MM.1S (cell line): ENCODE data around the gene FAXDC2.
A peak's percentile ranks its signal among the peaks of the same experiment; 100 is the strongest.

ENCODE experiments used
- DNase-seq: peaks from one replicate; pipeline ENCODE4 v3.0.0-alpha.2; 2015
- H2AFZ ChIP-seq: fragments of 300-600 bp; sonication (generic); 2 replicates; pipeline ENCODE4 v1.6.0; 2016; ENCODE audit warnings: antibody characterized with exemption, low read length
- H3F3A ChIP-seq: fragments of 300-600 bp; sonication (generic); 2 replicates; pipeline ENCODE4 v1.6.1; 2016; ENCODE audit warnings: mild to moderate bottlenecking, antibody characterized with exemption, low read length, moderate library complexity, mixed read lengths; ENCODE audit not compliant: insufficient read depth
- H3K27ac ChIP-seq: fragments of 300-600 bp; sonication (generic); 2 replicates; pipeline ENCODE4 v1.5.1; 2016; ENCODE audit warnings: mild to moderate bottlenecking, low read length
- H3K27me3 ChIP-seq: fragments of 300-600 bp; sonication (generic); replicated peaks from 2 replicates; pipeline ENCODE4 v1.6.0; 2016; ENCODE audit warnings: low read length; ENCODE audit not compliant: insufficient read depth
- H3K36me3 ChIP-seq: fragments of 300-600 bp; sonication (generic); replicated peaks from 2 replicates; pipeline ENCODE4 v1.6.1; 2016; ENCODE audit warnings: mild to moderate bottlenecking, low read length, mixed read lengths; ENCODE audit not compliant: insufficient read depth
- H3K4me1 ChIP-seq: fragments of 300-600 bp; sonication (generic); 2 replicates; pipeline ENCODE4 v1.6.1; 2016; ENCODE audit warnings: low read length, mixed read lengths
- H3K4me2 ChIP-seq: fragments of 300-600 bp; sonication (generic); 2 replicates; pipeline ENCODE4 v1.6.0; 2016; ENCODE audit warnings: low read depth, low read length
- H3K4me3 ChIP-seq: fragments of 300-600 bp; sonication (generic); 2 replicates; pipeline ENCODE4 v1.5.1; 2016; ENCODE audit warnings: low read length, mixed read lengths
- H3K79me2 ChIP-seq: fragments of 300-600 bp; sonication (generic); 2 replicates; pipeline ENCODE4 v1.6.1; 2016; ENCODE audit warnings: mixed run types, low read length, mixed read lengths
- H3K9ac ChIP-seq: fragments of 300-600 bp; sonication (generic); 2 replicates; pipeline ENCODE4 v1.6.1; 2016; ENCODE audit warnings: low read length, mixed read lengths
- H3K9me2 ChIP-seq: fragments of 300-600 bp; sonication (generic); replicated peaks from 2 replicates; pipeline ENCODE4 v1.6.1; 2016; ENCODE audit warnings: mild to moderate bottlenecking, low read length, mixed read lengths; ENCODE audit not compliant: insufficient read depth
- H3K9me3 ChIP-seq: fragments of 300-600 bp; sonication (generic); replicated peaks from 2 replicates; pipeline ENCODE4 v1.6.1; 2016; ENCODE audit warnings: mild to moderate bottlenecking, low read length, mixed read lengths; ENCODE audit not compliant: insufficient read depth
- H4K20me1 ChIP-seq: fragments of 300-600 bp; sonication (generic); 2 replicates; pipeline ENCODE4 v1.6.1; 2016; ENCODE audit warnings: mild to moderate bottlenecking, low read length, moderate library complexity, mixed read lengths; ENCODE audit not compliant: insufficient read depth
- EZH2 ChIP-seq: fragments of 300-600 bp; sonication (generic); optimal IDR thresholded peaks from 2 replicates; pipeline ENCODE3; 2017; ENCODE audit warnings: low read depth, mild to moderate bottlenecking, antibody characterized with exemption, low read length, mixed read lengths
- EZH2phosphoT487 ChIP-seq: fragments of 300-600 bp; sonication (generic); IDR thresholded peaks from 2 replicates; pipeline ENCODE4 v1.6.1; 2018; ENCODE audit warnings: antibody characterized with exemption, low read length
- TF ChIP-seq, protein P1 (sequence below): fragments of 300-600 bp; sonication (generic); IDR thresholded peaks from 2 replicates; pipeline ENCODE4 v1.5.1; 2016; ENCODE audit warnings: antibody characterized with exemption, low read length, mixed read lengths

The FAXDC2 gene

DNA sequence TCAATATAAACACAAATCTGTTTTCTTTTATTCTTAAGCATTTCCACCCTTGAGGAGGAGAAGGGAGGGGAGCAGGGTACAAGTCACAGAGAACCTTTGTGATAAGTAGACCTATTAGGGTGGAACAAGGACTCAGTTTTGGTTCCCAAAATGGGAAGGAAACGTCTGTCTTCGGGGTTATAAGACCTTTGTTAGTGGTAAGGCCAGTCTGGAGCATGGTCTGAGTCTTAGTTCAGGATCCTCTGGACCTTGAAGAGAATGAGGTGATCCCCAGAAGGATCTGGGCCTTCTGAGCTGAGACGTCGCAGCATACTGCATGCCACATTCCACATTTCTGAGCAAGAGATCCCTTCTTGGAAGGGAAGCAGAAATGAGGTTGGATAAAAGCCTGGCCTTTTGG, 37.2 kb downstream of the FAXDC2 start:
- H3K9ac ChIP-seq = no peak overlapping the region
- no peak overlapping the region for H3K4me2 ChIP-seq
- no peaks in the 10 kb centered on the region for H3F3A ChIP-seq
- H3K27ac ChIP-seq = no peak overlapping the region
- H3K36me3 ChIP-seq = peaks cover 25% of the 10 kb centered on the region
- TF ChIP-seq EZH2phosphoT487 (no peak), EZH2 (no peak)
- TF ChIP-seq, protein P1, sequence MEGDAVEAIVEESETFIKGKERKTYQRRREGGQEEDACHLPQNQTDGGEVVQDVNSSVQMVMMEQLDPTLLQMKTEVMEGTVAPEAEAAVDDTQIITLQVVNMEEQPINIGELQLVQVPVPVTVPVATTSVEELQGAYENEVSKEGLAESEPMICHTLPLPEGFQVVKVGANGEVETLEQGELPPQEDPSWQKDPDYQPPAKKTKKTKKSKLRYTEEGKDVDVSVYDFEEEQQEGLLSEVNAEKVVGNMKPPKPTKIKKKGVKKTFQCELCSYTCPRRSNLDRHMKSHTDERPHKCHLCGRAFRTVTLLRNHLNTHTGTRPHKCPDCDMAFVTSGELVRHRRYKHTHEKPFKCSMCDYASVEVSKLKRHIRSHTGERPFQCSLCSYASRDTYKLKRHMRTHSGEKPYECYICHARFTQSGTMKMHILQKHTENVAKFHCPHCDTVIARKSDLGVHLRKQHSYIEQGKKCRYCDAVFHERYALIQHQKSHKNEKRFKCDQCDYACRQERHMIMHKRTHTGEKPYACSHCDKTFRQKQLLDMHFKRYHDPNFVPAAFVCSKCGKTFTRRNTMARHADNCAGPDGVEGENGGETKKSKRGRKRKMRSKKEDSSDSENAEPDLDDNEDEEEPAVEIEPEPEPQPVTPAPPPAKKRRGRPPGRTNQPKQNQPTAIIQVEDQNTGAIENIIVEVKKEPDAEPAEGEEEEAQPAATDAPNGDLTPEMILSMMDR = no peak
- no peaks in the 10 kb centered on the region for H3K4me1 ChIP-seq
- H3K9me2 ChIP-seq = no peaks in the 10 kb centered on the region
- no peaks in the 10 kb centered on the region for H3K9me3 ChIP-seq
- no peak overlapping the region for H3K4me3 ChIP-seq
- no peak overlapping the region for H2AFZ ChIP-seq
- no peaks in the 10 kb centered on the region for H3K27me3 ChIP-seq
- no peak for DNase-seq
- peaks cover 23% of the 10 kb centered on the region for H3K79me2 ChIP-seq
- no peaks in the 10 kb centered on the region for H4K20me1 ChIP-seq

DNA sequence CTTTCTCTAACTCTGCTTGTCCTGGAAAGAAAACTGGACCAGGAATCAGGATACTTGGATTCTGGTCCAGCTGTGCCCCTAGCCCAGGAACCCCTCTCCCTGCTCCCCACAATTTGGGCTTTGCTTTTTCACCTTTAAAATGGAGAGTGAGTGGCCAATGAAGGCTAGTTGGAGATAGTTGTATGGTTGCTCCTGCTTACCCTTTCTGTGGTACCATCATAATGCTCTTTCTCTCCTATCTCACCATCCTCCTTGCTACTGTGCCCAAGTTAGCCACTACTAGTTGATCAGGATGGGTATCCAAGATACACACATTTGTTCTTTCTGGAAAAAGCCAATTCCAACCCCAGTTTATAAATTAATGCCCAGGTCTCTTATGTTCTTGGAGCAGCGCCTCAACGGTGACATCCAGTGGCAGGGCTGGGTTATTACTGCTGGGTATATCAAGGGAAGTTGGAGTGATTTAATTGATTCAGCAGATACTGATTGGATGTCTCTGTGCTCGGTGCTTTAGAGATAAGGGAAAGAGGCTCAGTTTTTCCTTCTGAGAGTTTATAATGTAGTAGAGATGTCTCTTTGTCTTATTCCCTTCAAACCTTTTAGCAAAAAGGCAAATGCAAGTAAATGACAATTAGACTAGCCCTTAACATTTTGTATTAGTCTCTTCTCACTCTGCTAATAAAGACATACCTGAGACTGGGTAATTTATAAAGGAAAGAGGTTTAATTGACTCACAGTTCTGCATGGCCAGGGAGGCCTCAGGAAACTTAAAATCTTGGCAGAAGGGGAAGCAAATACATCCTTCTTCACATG, 38.5 kb downstream of the FAXDC2 start:
- Histone ChIP-seq H3K9me3 (no peaks in the 10 kb centered on the region), H3K36me3 (peaks cover 32% of the 10 kb centered on the region), H3K9me2 (no peaks in the 10 kb centered on the region), H3K79me2 (peaks cover 24% of the 10 kb centered on the region), H3K4me2 (no peak overlapping the region), H3K4me1 (no peaks in the 10 kb centered on the region), H3F3A (peaks cover 5% of the 10 kb centered on the region), H2AFZ (no peak overlapping the region), H4K20me1 (no peaks in the 10 kb centered on the region), H3K27ac (no peak overlapping the region), H3K9ac (no peak overlapping the region), H3K4me3 (no peak overlapping the region), H3K27me3 (no peaks in the 10 kb centered on the region)
- no peak for TF ChIP-seq EZH2phosphoT487
- TF ChIP-seq EZH2 = no peak
- TF ChIP-seq, protein P1 = peak; percentile 88
- peak; percentile 43 for DNase-seq

DNA sequence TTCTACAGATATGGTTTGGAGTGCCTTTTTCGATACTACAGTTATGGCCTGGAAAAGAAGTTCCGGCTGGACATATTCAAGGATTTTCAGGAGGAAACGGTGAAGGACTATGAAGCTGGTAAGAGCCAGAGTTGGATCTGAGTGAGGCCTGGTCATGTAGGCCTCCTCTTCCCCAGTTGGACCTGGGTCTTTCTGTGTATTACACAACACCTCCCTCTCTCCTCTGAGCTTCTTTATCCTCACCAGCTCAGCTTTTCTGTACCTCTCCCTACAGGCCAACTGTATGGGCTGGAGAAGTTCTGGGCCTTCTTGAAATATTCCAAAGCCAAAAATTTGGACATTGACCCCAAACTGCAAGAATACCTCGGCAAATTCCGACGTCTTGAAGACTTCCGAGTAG, 39.2 kb downstream of the FAXDC2 start:
- Histone ChIP-seq H3K9ac (no peak overlapping the region), H3K9me3 (no peaks in the 10 kb centered on the region), H3K4me1 (no peaks in the 10 kb centered on the region), H2AFZ (no peak overlapping the region), H3K79me2 (peaks cover 30% of the 10 kb centered on the region), H3K9me2 (no peaks in the 10 kb centered on the region), H3K4me2 (no peak overlapping the region), H3K27ac (no peak overlapping the region), H3F3A (peaks cover 6% of the 10 kb centered on the region), H3K27me3 (no peaks in the 10 kb centered on the region), H4K20me1 (no peaks in the 10 kb centered on the region), H3K36me3 (peaks cover 27% of the 10 kb centered on the region), H3K4me3 (no peak overlapping the region)
- TF ChIP-seq, protein P1 = no peak
- no peak for TF ChIP-seq EZH2
- no peak for TF ChIP-seq EZH2phosphoT487
- DNase-seq = no peak
